ENCODE measurements around the gene MAN2B2. TPM values are rescaled to one million over a fixed set of nuclear protein-coding genes. Genes with fewer than 3 reads are reported as not detected.
A peak's percentile ranks its signal among the peaks of the same experiment; 100 is the strongest.

MAN2B2 gene
- total and polyA plus RNA-seq, 9 of the 15 experiments (the other 6 are each of a cell fraction or from before 2014, with no cell fraction given) = 0.21 to 8.8 (median 3.7) TPM

- TF ChIP-seq BCLAF1 (IDR thresholded peaks at IDR 0.05; ENCODE audit: borderline replicate concordance in 1 of 2, control insufficient read depth in 1 of 2, low read depth in 2 of 2, low read length in 1 of 2) = no peak
- no peak for TF ChIP-seq FOXP4 (CRISPR knock-in tag; IDR thresholded peaks at IDR 0.05; ENCODE audit: borderline replicate concordance)
- TF ChIP-seq SMC3 (conservative IDR thresholded peaks at IDR 0.05; ENCODE audit: insufficient read depth, low read depth, low read length) = no peak
- no peak for TF ChIP-seq ZBTB12 (CRISPR knock-in tag; IDR thresholded peaks at IDR 0.05)
- TF ChIP-seq POLR2G (IDR thresholded peaks at IDR 0.05; ENCODE audit: low read depth, low read length) = peak; percentile 52; the same call in 1 of the 2 replicates
- TF ChIP-seq BRD9 (IDR thresholded peaks at IDR 0.05; ENCODE audit: low read depth, partially characterized antibody) = no peak
- TF ChIP-seq NRF1 (conservative IDR thresholded peaks at IDR 0.05 in 1 of 2, IDR thresholded peaks at IDR 0.05 in 1 of 2) = peak; percentile 69 to 75
- no peak for TF ChIP-seq NFYB (IDR thresholded peaks at IDR 0.05; ENCODE audit: extremely low read depth, insufficient read length)
- TF ChIP-seq ZNF12 (CRISPR knock-in tag; IDR thresholded peaks at IDR 0.05) = no peak
- no peak for TF ChIP-seq NR2C2 (CRISPR knock-in tag; IDR thresholded peaks at IDR 0.05)
- TF ChIP-seq NR2C2 (tag; IDR thresholded peaks at IDR 0.05) = no peak
- no peak for TF ChIP-seq JUNB (CRISPR knock-in tag; conservative IDR thresholded peaks at IDR 0.05)
- no peak for TF ChIP-seq MAFF (IDR thresholded peaks at IDR 0.05; ENCODE audit: low read length)
- no peak for TF ChIP-seq FOS (IDR thresholded peaks at IDR 0.05; ENCODE audit: extremely low read depth, insufficient read length)
- no peak for TF ChIP-seq ZNF197 (CRISPR knock-in tag; IDR thresholded peaks at IDR 0.05; ENCODE audit: low read depth)
- no peak for TF ChIP-seq E4F1 (CRISPR knock-in tag; IDR thresholded peaks at IDR 0.05; ENCODE audit: borderline replicate concordance)
- no peak for TF ChIP-seq RFX5 (IDR thresholded peaks at IDR 0.05; ENCODE audit: low read depth, low read length)
- no peak for TF ChIP-seq ELF4 (CRISPR knock-in tag; IDR thresholded peaks at IDR 0.05)
- no peak for TF ChIP-seq MECOM (CRISPR knock-in tag; IDR thresholded peaks at IDR 0.05)
Measured at GRCh38 chr4:6633091-6633906, 58.3 kb downstream of the MAN2B2 start (continued).

Data from K562 (cell line).